Measurements from ENCODE around the gene CHRND.

CHRND gene

DNA sequence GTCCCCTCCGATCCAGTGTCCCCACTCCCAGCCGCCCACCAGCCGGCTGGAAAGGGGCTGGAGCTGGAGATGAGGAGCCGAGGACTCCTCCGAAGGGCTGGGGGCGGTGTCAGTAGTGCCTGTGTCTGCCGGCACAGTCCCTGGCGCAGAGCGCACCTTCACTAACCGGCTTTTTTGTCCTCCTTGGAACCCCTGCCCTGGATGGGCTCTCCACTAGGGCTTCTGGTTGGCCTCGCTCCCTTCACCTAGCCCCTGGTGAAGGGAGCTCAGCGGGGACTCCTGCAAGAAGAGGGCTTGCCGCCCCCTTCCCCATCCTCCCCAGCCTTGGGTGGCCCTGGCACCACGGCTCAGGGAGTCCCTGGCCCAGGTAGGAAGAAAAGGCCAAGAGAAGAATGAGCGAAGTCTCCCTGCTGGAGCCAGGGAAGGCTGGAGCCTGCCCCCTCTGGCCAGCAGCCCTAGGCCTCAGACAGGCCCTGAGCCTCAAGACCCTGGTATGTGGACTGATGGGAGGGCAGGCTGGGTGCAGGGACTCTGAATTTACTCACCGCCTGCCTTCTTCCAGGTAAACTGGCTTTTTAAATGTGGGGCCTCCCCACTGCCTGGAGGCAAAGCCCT lies 37.8 kb upstream of the CHRND start:
- TF ChIP-seq, protein P1, sequence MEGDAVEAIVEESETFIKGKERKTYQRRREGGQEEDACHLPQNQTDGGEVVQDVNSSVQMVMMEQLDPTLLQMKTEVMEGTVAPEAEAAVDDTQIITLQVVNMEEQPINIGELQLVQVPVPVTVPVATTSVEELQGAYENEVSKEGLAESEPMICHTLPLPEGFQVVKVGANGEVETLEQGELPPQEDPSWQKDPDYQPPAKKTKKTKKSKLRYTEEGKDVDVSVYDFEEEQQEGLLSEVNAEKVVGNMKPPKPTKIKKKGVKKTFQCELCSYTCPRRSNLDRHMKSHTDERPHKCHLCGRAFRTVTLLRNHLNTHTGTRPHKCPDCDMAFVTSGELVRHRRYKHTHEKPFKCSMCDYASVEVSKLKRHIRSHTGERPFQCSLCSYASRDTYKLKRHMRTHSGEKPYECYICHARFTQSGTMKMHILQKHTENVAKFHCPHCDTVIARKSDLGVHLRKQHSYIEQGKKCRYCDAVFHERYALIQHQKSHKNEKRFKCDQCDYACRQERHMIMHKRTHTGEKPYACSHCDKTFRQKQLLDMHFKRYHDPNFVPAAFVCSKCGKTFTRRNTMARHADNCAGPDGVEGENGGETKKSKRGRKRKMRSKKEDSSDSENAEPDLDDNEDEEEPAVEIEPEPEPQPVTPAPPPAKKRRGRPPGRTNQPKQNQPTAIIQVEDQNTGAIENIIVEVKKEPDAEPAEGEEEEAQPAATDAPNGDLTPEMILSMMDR (IDR thresholded peaks at IDR 0.05; ENCODE audit: low read depth, low read length): peak; percentile 5
- TF ChIP-seq POLR2A (IDR thresholded peaks at IDR 0.05; ENCODE audit: extremely low read depth, insufficient read length): no peak
- no peak for DNase-seq (ENCODE audit: low read depth)
- no peak overlapping the region for H3K4me3 ChIP-seq (ENCODE audit: low read depth, low read length)

DNA sequence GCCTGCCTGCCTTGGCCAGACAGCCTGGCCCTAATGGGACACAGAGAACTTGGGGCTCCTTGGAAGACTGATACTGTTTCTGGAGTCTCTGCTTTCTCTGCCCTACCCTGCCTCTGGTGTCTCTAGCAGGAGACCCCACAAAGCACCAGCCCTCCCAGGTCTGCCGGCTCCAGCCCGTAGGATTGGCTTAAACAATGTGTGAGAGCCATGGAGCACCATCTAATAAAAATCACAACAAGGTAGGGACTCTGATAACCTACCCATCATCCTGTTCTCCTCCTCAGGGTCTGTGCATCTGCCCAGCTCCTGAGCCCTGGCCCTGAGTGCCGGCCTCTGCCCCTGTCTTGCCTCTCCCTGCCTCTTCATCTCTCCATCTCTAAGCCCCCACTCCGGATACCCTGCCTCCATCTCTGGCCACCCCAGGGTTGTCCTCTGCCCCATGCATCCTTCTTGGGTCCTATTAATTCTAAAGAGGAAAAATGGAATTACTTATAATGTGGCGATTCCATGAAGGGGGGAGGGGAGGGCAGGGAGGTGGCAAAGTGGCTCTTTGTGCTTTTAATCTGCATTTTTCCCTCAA lies 37.1 kb upstream of the CHRND start:
- H3K4me3 ChIP-seq (ENCODE audit: low read depth, low read length): no peak overlapping the region
- TF ChIP-seq, protein P2, sequence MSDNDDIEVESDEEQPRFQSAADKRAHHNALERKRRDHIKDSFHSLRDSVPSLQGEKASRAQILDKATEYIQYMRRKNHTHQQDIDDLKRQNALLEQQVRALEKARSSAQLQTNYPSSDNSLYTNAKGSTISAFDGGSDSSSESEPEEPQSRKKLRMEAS (IDR thresholded peaks at IDR 0.05; ENCODE audit: low read depth, low read length): no peak
- no peak for TF ChIP-seq POLR2A (IDR thresholded peaks at IDR 0.05; ENCODE audit: extremely low read depth, insufficient read length)
- TF ChIP-seq MYC (IDR thresholded peaks at IDR 0.05; ENCODE audit: low read depth, low read length): no peak
- TF ChIP-seq, protein P1 (IDR thresholded peaks at IDR 0.05; ENCODE audit: low read depth, low read length): no peak

DNA sequence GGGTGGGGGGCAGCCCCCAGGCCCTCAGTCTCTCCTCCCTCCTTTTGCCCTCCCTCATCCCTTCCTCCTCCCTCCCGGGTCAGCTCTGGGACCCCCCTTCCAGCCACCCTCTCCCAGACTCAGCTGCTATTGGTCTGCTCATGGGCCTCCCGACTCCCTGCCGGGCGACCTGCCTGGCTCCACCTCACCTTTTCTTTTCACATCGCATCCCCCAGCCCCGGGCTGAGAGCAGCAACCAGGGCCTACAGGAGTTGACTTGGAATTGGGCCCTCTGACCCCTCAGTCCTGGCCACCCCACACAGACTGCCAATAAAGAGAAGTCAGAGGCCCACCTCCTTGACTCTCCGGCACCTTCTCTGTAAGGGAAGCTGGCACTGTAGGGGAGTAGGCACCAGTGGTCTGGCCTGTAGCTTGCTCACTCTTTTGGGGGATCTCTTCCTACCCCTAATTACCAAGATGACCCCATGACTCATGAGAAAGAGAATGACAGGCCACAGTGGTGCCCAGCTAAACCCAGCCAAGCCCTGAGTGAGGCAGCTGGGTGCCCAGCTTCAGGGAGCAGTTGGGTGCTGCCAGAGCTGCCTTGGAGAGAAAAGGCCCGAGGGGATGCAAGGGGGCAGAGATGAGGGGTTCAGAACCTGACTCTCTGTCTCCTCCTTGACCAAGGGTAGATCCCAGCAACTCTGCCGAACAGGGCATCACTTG lies 36.3 kb upstream of the CHRND start:
- no peak for DNase-seq (ENCODE audit: low read depth)
- no peak overlapping the region for H3K4me3 ChIP-seq (ENCODE audit: low read depth, low read length)
- TF ChIP-seq MYC (IDR thresholded peaks at IDR 0.05; ENCODE audit: low read depth, low read length) (no peak), POLR2A (IDR thresholded peaks at IDR 0.05; ENCODE audit: extremely low read depth, insufficient read length) (no peak)
- TF ChIP-seq, protein P2 (IDR thresholded peaks at IDR 0.05; ENCODE audit: low read depth, low read length): no peak
- TF ChIP-seq, protein P1 (IDR thresholded peaks at IDR 0.05; ENCODE audit: low read depth, low read length): no peak

More for the DNA sequence above, 37.1 kb upstream of the CHRND start:
- DNase-seq (ENCODE audit: low read depth): no peak

DNA sequence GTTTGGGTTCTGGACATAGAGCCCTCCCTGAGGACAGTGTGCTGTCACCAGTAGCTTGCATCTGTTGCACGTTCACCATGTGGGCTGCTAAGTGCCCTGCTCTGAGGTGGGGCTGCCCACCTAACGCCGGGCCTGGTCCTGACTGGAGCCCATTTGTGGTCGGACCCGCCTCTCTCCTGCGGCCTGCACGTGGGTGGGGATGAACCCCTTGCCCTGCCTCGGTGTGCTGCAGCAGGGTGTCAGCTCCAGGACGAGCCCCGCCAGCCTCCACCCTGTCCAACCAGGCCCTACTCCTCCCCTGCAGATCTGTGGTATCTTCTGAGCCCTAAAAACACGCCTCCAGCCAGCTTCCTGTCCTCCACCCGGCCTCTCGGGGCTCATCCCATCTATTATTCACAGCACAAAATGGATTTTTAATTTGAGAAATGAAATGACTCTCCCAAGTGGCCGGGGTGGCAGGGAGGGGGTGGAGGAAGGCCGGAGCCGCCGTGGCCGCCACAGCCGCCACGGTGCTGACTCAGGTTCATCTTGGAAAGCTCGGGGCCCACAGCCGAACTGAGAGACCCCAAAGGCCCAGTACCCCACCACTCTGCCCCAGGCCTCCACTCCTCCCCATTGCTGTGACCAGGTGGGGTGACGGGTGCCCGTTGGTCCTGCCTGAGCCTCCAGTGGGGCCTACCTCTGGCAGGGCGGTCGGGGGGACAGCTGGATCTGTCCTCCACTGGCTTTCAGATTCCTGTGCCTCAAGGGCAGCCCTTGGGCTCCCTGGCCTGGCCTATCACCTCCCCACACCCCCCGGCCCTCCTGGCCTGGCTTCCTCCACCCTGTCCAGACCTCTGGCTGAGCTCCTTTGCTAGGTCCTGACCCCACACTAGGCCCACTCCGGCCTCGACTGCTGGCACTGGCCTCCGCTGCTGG lies 35.5 kb upstream of the CHRND start:
- no peak for DNase-seq (ENCODE audit: low read depth)
- no peak overlapping the region for H3K4me3 ChIP-seq (ENCODE audit: low read depth, low read length)
- TF ChIP-seq POLR2A (IDR thresholded peaks at IDR 0.05; ENCODE audit: extremely low read depth, insufficient read length) (no peak), MYC (IDR thresholded peaks at IDR 0.05; ENCODE audit: low read depth, low read length) (no peak)
- TF ChIP-seq, protein P2 (IDR thresholded peaks at IDR 0.05; ENCODE audit: low read depth, low read length): no peak
- TF ChIP-seq, protein P1 (IDR thresholded peaks at IDR 0.05; ENCODE audit: low read depth, low read length): no peak

DNA sequence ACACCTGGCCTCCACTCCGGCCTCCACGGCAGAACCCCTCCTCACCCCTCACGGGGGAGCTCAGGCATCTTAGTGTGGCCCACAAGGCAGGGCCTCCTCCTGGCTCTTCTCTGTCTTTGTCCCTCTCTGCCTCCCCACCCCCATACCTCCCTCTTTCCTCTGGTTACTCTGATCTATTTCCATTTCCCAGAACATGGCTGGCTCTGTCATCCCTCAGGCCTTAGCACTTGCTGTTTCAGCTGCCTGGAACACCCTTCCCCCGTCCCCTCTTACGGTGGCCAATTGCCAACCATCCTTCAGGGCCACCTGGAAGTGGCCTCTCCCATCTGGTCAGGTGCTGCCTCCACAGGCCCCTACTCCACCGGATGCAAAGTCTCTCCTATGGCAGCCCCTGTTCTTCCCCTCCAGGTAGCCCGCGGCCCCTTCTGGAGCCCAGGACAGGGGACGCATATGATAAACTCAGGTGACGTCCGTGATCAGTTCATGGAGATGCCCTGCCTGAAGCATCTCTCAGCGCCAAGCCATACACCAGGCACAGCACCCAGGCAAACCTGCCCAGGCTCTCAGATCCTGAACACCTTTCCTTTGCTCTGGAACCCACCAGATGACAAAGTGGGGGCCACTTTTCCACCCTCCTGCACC lies 34.7 kb upstream of the CHRND start:
- no peak for DNase-seq (ENCODE audit: low read depth)
- H3K4me3 ChIP-seq (ENCODE audit: low read depth, low read length): no peak overlapping the region
- TF ChIP-seq, protein P2 (IDR thresholded peaks at IDR 0.05; ENCODE audit: low read depth, low read length): no peak
- no peak for TF ChIP-seq MYC (IDR thresholded peaks at IDR 0.05; ENCODE audit: low read depth, low read length)
- TF ChIP-seq, protein P1 (IDR thresholded peaks at IDR 0.05; ENCODE audit: low read depth, low read length): no peak
- TF ChIP-seq POLR2A (IDR thresholded peaks at IDR 0.05; ENCODE audit: extremely low read depth, insufficient read length): no peak

Measured in NB4 (cell line).